ENCODE measurements around the gene KLK11. TPM values are rescaled to one million over a fixed set of nuclear protein-coding genes. Genes with fewer than 3 reads are reported as not detected.

The KLK11 gene
- total RNA-seq, 2 donors from 2014 or later, result 18.4 to 44.8 TPM

GRCh38 chr19:51060973-51061372, 34.6 kb upstream of the KLK11 start:
- DNase-seq (no peak), ATAC-seq (no peak)
- Histone ChIP-seq H3K9me3 (no peaks in the 10 kb centered on the region), H3K27ac (no peak overlapping the region), H3K4me1 (peaks cover 20% of the 10 kb centered on the region), H3K27me3 (no peaks in the 10 kb centered on the region), H3K36me3 (replicated peaks in 1 of 2; ENCODE audit: insufficient read depth in 1 of 2, low read depth in 2 of 2) (no peaks in the 10 kb centered on the region), H3K4me3 (no peak overlapping the region)
- intact Hi-C loops (cut with DNase I), result no loop called here
- 0 to 86% methylated on average over 1 of the region's 1 CpG for WGBS, 2 donors
- TF ChIP-seq CTCF (IDR thresholded peaks at IDR 0.05) (no peak), POLR2A (IDR thresholded peaks at IDR 0.05) (no peak)

GRCh38 chr19:51060336-51060735, 33.9 kb upstream of the KLK11 start:
- Histone ChIP-seq H3K36me3 (replicated peaks in 1 of 2; ENCODE audit: insufficient read depth in 1 of 2, low read depth in 2 of 2) (no peaks in the 10 kb centered on the region), H3K4me1 (peaks cover 17% of the 10 kb centered on the region), H3K27ac (no peak overlapping the region), H3K4me3 (no peak overlapping the region), H3K27me3 (no peaks in the 10 kb centered on the region), H3K9me3 (no peaks in the 10 kb centered on the region)
- no peak for DNase-seq
- 66 to 91% methylated on average over 4 of the region's 4 CpGs for WGBS, 2 donors
- intact Hi-C loops (cut with DNase I), result no loop called here
- no peak for TF ChIP-seq CTCF (IDR thresholded peaks at IDR 0.05)
- no peak for TF ChIP-seq POLR2A (IDR thresholded peaks at IDR 0.05)
- ATAC-seq, result no peak

GRCh38 chr19:51059715-51060114, 33.3 kb upstream of the KLK11 start:
- TF ChIP-seq POLR2A (IDR thresholded peaks at IDR 0.05) (no peak), CTCF (IDR thresholded peaks at IDR 0.05) (no peak)
- intact Hi-C loops (cut with DNase I), result no loop called here
- no peak overlapping the region for H3K27ac ChIP-seq
- DNase-seq, result no peak
- H3K27me3 ChIP-seq, result no peaks in the 10 kb centered on the region
- 81 to 84% methylated on average over 7 of the region's 7 CpGs for WGBS, 2 donors
- H3K36me3 ChIP-seq (replicated peaks in 1 of 2; ENCODE audit: insufficient read depth in 1 of 2, low read depth in 2 of 2), result no peaks in the 10 kb centered on the region
- no peaks in the 10 kb centered on the region for H3K9me3 ChIP-seq
- H3K4me3 ChIP-seq, result no peak overlapping the region
- ATAC-seq, result no peak
- peaks cover 12% of the 10 kb centered on the region for H3K4me1 ChIP-seq

GRCh38 chr19:51055866-51056265, 29.4 kb upstream of the KLK11 start:
- H3K4me1 ChIP-seq, result no peaks in the 10 kb centered on the region
- H3K4me3 ChIP-seq, result no peak overlapping the region
- no peak for ATAC-seq
- H3K9me3 ChIP-seq, result no peaks in the 10 kb centered on the region
- TF ChIP-seq CTCF (IDR thresholded peaks at IDR 0.05) (no peak), POLR2A (IDR thresholded peaks at IDR 0.05) (no peak)
- no peak for DNase-seq
- H3K27me3 ChIP-seq, result no peaks in the 10 kb centered on the region
- no peaks in the 10 kb centered on the region for H3K36me3 ChIP-seq (replicated peaks in 1 of 2; ENCODE audit: insufficient read depth in 1 of 2, low read depth in 2 of 2)
- intact Hi-C loops (cut with DNase I), result no loop called here
- H3K27ac ChIP-seq, result no peak overlapping the region

GRCh38 chr19:51047031-51047335, 20.6 kb upstream of the KLK11 start:
- DNase-seq (peak; percentile 59 to 82 (median 74)), ATAC-seq (peak; percentile 91)
- no peak for TF ChIP-seq POLR2A (IDR thresholded peaks at IDR 0.05)
- no peak for TF ChIP-seq CTCF (IDR thresholded peaks at IDR 0.05)
- no peaks in the 10 kb centered on the region for H3K9me3 ChIP-seq
- no peaks in the 10 kb centered on the region for H3K27me3 ChIP-seq
- intact Hi-C loops (cut with DNase I), result no loop called here
- peaks cover 6% of the 10 kb centered on the region for H3K4me1 ChIP-seq
- peak overlapping the region in 3 of 4 donors; percentile 24 to 71 (median 36) for H3K27ac ChIP-seq
- H3K4me3 ChIP-seq, result no peak overlapping the region
- no peaks in the 10 kb centered on the region for H3K36me3 ChIP-seq (replicated peaks in 1 of 2; ENCODE audit: insufficient read depth in 1 of 2, low read depth in 2 of 2)
- 3 to 4% methylated on average over 4 of the region's 4 CpGs for WGBS, 2 donors
